GM12878 (cell line): ENCODE results near the gene SEC11C. TPM values are rescaled to one million over a fixed set of nuclear protein-coding genes. Genes with fewer than 3 reads are reported as not detected.

Experiments
- ATAC-seq: fragments of 200-7000 bp; cut with Tn5 transposase; 3 replicates; pipeline ENCODE4 v1.9.1; 2020; ENCODE audit warnings: mild to moderate bottlenecking, moderate library complexity
- BruUV-seq: library from RNA; stranded (reverse); fragments of 400-500 nt; replicated peaks from 2 replicates; lab custom pipeline; 2021; lab: Mats Ljungman, UMichigan
- CTCF ChIA-PET: fragments of 300-600 bp; sonication (Branson Sonifier 250); formaldehyde crosslinking; extraction: SDS; loops from one replicate; lab custom pipeline; 2021; ENCODE audit warnings: inconsistent platforms; lab: Yijun Ruan, JAX
- POLR2A ChIA-PET: fragments of 350-600 bp; formaldehyde crosslinking; extraction: SDS; loops from one replicate; lab custom pipeline; 2021; ENCODE audit warnings: inconsistent platforms; lab: Charles Lee
- RAD21 ChIA-PET: fragments of 300-600 bp; sonication (Branson Sonifier 250); formaldehyde crosslinking; loops from one replicate; lab custom pipeline; 2023; ENCODE audit warnings: antibody characterized with exemption; ENCODE audit not compliant: unreplicated experiment; lab: Charles Lee
- SMC1A ChIA-PET: fragments of 300-600 bp; sonication (Branson Sonifier 250); formaldehyde crosslinking; loops from one replicate; lab custom pipeline; 2023; ENCODE audit not compliant: unreplicated experiment, uncharacterized antibody; lab: Charles Lee
- DNase-seq: peaks from one replicate; pipeline ENCODE4 v3.0.0-alpha.2; 2011; ENCODE audit warnings: low read depth, low spot score
- FAIRE-seq: peaks from 3 replicates; lab custom pipeline; 2011; peaks lifted over from hg19 to GRCh38; lab: Jason Lieb, UNC
- H2AFZ ChIP-seq: 2 replicates; pipeline ENCODE4 v1.6.0; 2011; ENCODE audit warnings: low read depth, low read length, control low read depth; ENCODE audit not compliant: control insufficient read depth
- H3K27ac ChIP-seq: 2 replicates; pipeline ENCODE4 v1.5.1; 2011; ENCODE audit warnings: control low read depth; ENCODE audit not compliant: control insufficient read depth, insufficient read depth
- H3K27me3 ChIP-seq, 2 experiments: replicated peaks in 1 of 2; 2 replicates each; pipeline versions ENCODE4 v1.6.0 to v1.6.1; 2011; ENCODE audit warnings: low read length in 1 of 2; ENCODE audit not compliant: control insufficient read depth in 2 of 2, insufficient read depth in 2 of 2
- H3K36me3 ChIP-seq, 2 experiments: 2 replicates each; pipeline ENCODE4 v1.5.1; 2011; ENCODE audit warnings: low read length in 1 of 2; ENCODE audit not compliant: control insufficient read depth in 2 of 2, insufficient read depth in 2 of 2
- H3K4me1 ChIP-seq: 2 replicates; pipeline ENCODE4 v1.6.1; 2011; ENCODE audit warnings: mild to moderate bottlenecking, low read length, moderate library complexity, mixed read lengths; ENCODE audit not compliant: control insufficient read depth, insufficient read depth
- H3K4me2 ChIP-seq: 2 replicates; pipeline ENCODE4 v1.6.0; 2011; ENCODE audit warnings: control low read depth; ENCODE audit not compliant: control insufficient read depth, insufficient read depth
- H3K4me3 ChIP-seq: fragments of 200-600 bp; sonication (generic); 2 replicates; pipeline ENCODE4 v1.5.1; 2016
- H3K79me2 ChIP-seq: 2 replicates; pipeline ENCODE4 v1.6.0; 2011; ENCODE audit warnings: low read length; ENCODE audit not compliant: control insufficient read depth, insufficient read depth
- H3K9ac ChIP-seq: 2 replicates; pipeline ENCODE4 v1.8.0; 2011; ENCODE audit warnings: low read length, control low read depth, mixed read lengths; ENCODE audit not compliant: control insufficient read depth, insufficient read depth
- H3K9me3 ChIP-seq: replicated peaks from 3 replicates; pipeline ENCODE4 v1.5.1; 2011; ENCODE audit warnings: mild to moderate bottlenecking, low read length; ENCODE audit not compliant: control insufficient read depth, insufficient read depth
- H4K20me1 ChIP-seq: 2 replicates; pipeline ENCODE4 v1.6.0; 2011; ENCODE audit not compliant: control insufficient read depth, insufficient read depth
- BCL11A ChIP-seq: IDR thresholded peaks from 2 replicates; pipeline ENCODE4 v1.6.1; 2011; ENCODE audit warnings: low read depth, low read length
- CBX3 ChIP-seq: fragments of 200-600 bp; sonication (generic); IDR thresholded peaks from 2 replicates; pipeline ENCODE4 v1.6.1; 2016; ENCODE audit warnings: low read depth, borderline replicate concordance
- NR2F1 ChIP-seq: fragments of 450-650 bp; conservative IDR thresholded peaks from 2 replicates; pipeline ENCODE4 v1.6.1; 2017; ENCODE audit warnings: mild to moderate bottlenecking
- ZNF217 ChIP-seq: fragments of 450-650 bp; IDR thresholded peaks from 2 replicates; pipeline ENCODE4 v1.6.1; 2017; ENCODE audit warnings: antibody characterized with exemption, mild to moderate bottlenecking
- WGBS: methylation state at CpG from one replicate; pipeline ENCODE4 v1.1.6; 2016; ENCODE audit warnings: low lambda C conversion rate; ENCODE audit not compliant: insufficient replicate concordance, insufficient coverage; ENCODE audit errors: missing lambda C conversion rate; 5-methylcytosine and 5-hydroxymethylcytosine counted together
- in situ Hi-C: fragments of 300-500 bp; cut with MboI; formaldehyde crosslinking; loops from 9 replicates; pipeline ENCODE4 v1.14.3; 2018; ENCODE audit warnings: mixed read lengths
- intact Hi-C: fragments of 100-400 bp; cut with micrococcal nuclease; formaldehyde crosslinking; loops from one replicate; pipeline ENCODE4 v1.14.2; 2022; ENCODE audit not compliant: unreplicated experiment
- polyA plus RNA-seq, 11 experiments: library from polyadenylated mRNA; depleted of rRNA in 4 of 11; unstranded in 6 of 11; stranded (reverse) in 5 of 11; fragments of >200 nt; fragmentation: Nextera tagmentation in 4 of 11; fragmentation: Illumina TruSeq in 1 of 11; extraction: Ambion mirVana in 4 of 11; extraction: Trizol in 1 of 11; gene quantifications; 1 replicate in 1 of 11; 2 replicates in 10 of 11; pipeline versions ENCODE4 v1.2.1 to v1.2.3, GENCODE V29; 2011 to 2016; ENCODE audit warnings: inconsistent platforms in 2 of 11, missing spikeins in 2 of 11, low read depth in 1 of 11
- total RNA-seq, 4 experiments: library from RNA; depleted of rRNA in 3 of 4; stranded (reverse); fragments of >200 nt in 3 of 4; fragmentation: Illumina TruSeq in 1 of 4; extraction: Trizol in 1 of 4; gene quantifications; 2 replicates each; pipeline versions ENCODE4 v1.2.1 to v1.2.3, GENCODE V29; 2013 to 2021
- TF ChIP-seq, protein P1 (sequence below): IDR thresholded peaks from 2 replicates; pipeline ENCODE4 v1.6.1; 2011; ENCODE audit warnings: low read depth, low read length, improper control_type of control experiment, borderline replicate concordance
- TF ChIP-seq, protein P2 (sequence below): fragments of 450-650 bp; conservative IDR thresholded peaks from 2 replicates; pipeline ENCODE4 v1.6.1; 2017; ENCODE audit warnings: mild to moderate bottlenecking, moderate library complexity

SEC11C gene
- total and polyA plus RNA-seq, 10 of the 15 experiments (the other 5 are each of a cell fraction or from before 2014, with no cell fraction given): 124 to 649 (median 211) TPM

DNA sequence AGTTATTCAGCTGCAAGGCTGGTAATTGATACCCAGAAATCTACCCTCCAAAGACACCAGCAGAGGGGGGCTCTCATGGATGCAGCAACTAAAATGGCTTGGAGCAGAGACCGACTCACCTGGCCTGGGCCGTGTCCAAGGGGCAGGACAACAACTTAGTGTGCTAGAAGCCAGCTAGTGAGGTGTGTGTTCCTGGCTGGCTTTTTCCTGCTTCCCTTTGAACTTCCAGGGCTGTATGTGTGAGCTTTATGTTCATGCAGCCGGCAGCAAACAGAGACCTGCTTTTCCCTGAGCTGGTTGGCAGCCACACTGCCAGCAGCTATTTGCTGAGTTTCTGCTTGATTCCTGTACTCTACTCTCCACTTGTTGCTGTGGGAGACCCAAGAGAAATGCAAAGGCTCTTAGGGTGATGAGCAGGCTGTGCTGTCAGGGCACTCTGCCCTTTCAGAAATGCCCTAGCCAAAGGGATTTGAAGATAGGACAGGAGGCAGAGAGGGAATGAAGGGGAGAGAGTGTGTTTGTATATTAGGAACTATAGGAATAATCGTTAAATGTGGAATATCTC is 56.6 kb downstream of the SEC11C start:
- Histone ChIP-seq H3K4me1 (no peaks in the 10 kb centered on the region), H3K4me2 (no peak overlapping the region), H3K27me3 (no peaks in the 10 kb centered on the region), H3K9ac (no peak overlapping the region), H3K4me3 (no peak overlapping the region), H3K36me3 (no peaks in the 10 kb centered on the region), H3K9me3 (no peaks in the 10 kb centered on the region), H3K27ac (no peak overlapping the region), H2AFZ (no peak overlapping the region), H4K20me1 (no peaks in the 10 kb centered on the region), H3K79me2 (no peaks in the 10 kb centered on the region)
- POLR2A ChIA-PET: no interaction called here
- no TSS peak for BruUV-seq
- TF ChIP-seq NR2F1 (no peak), BCL11A (no peak), ZNF217 (no peak), CBX3 (no peak)
- TF ChIP-seq, protein P1, sequence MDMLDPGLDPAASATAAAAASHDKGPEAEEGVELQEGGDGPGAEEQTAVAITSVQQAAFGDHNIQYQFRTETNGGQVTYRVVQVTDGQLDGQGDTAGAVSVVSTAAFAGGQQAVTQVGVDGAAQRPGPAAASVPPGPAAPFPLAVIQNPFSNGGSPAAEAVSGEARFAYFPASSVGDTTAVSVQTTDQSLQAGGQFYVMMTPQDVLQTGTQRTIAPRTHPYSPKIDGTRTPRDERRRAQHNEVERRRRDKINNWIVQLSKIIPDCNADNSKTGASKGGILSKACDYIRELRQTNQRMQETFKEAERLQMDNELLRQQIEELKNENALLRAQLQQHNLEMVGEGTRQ: no peak
- TF ChIP-seq, protein P2, sequence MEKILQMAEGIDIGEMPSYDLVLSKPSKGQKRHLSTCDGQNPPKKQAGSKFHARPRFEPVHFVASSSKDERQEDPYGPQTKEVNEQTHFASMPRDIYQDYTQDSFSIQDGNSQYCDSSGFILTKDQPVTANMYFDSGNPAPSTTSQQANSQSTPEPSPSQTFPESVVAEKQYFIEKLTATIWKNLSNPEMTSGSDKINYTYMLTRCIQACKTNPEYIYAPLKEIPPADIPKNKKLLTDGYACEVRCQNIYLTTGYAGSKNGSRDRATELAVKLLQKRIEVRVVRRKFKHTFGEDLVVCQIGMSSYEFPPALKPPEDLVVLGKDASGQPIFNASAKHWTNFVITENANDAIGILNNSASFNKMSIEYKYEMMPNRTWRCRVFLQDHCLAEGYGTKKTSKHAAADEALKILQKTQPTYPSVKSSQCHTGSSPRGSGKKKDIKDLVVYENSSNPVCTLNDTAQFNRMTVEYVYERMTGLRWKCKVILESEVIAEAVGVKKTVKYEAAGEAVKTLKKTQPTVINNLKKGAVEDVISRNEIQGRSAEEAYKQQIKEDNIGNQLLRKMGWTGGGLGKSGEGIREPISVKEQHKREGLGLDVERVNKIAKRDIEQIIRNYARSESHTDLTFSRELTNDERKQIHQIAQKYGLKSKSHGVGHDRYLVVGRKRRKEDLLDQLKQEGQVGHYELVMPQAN: no peak
- no peak for ATAC-seq
- no peak for DNase-seq
- no peak for FAIRE-seq
- RAD21 ChIA-PET: interaction anchor here (1.1 kb wide), 1 partner anchor 19 kb away, joined by 3 read pairs; no protein-coding TSS in a partner anchor
- 8% methylated on average over 4 of the region's 4 CpGs for WGBS
- in situ Hi-C loops: no loop called here
- intact Hi-C loops: no loop called here
- SMC1A ChIA-PET: no interaction called here
- CTCF ChIA-PET: no interaction called here
